Neural progenitor cell (in vitro differentiated cells): Measurements from ENCODE around the gene SULT1A3.

Experiments used
- CTCF ChIP-seq: fragments of 200-600 bp; sonication (generic); IDR thresholded peaks from 2 replicates; pipeline ENCODE4 v1.5.1; 2017; ENCODE audit warnings: antibody characterized with exemption, mild to moderate bottlenecking
- EZH2phosphoT487 ChIP-seq: fragments of 200-600 bp; sonication (generic); IDR thresholded peaks from 2 replicates; pipeline ENCODE4 v1.6.1; 2017; ENCODE audit warnings: antibody characterized with exemption

- TF ChIP-seq CTCF (no peak), EZH2phosphoT487 (no peak)
Observed at GRCh38 chr16:30155188-30155587, 43.9 kb upstream of the SULT1A3 start.
